Smooth muscle cell (in vitro differentiated cells): ENCODE data around the gene SFI1. TPM values are rescaled to one million over a fixed set of nuclear protein-coding genes. Genes with fewer than 3 reads are reported as not detected.
"Not testable (repeated sequence)": the region's sequence is repeated elsewhere in the genome, so short reads cannot be mapped to it uniquely, and the experiment has no call there.

ENCODE experiments used
- DNase-seq: peaks from one replicate; lab custom pipeline; 2025; ENCODE audit not compliant: unreplicated experiment; lab: John Stamatoyannopoulos, UW
- H2AFZ ChIP-seq: fragments of 200-600 bp; sonication (generic); 2 replicates; pipeline ENCODE4 v1.6.0; 2016; ENCODE audit warnings: antibody characterized with exemption, low read depth, mild to moderate bottlenecking
- H3F3A ChIP-seq: fragments of 200-600 bp; sonication (generic); 2 replicates; pipeline ENCODE4 v1.6.0; 2017; ENCODE audit warnings: antibody characterized with exemption, low read depth
- H3K27ac ChIP-seq: fragments of 200-600 bp; sonication (generic); 2 replicates; pipeline ENCODE4 v1.5.1; 2016; ENCODE audit warnings: low read depth, mild to moderate bottlenecking
- H3K27me3 ChIP-seq: fragments of 200-600 bp; sonication (generic); 2 replicates; pipeline ENCODE4 v1.6.1; 2016; ENCODE audit warnings: low read depth, mild to moderate bottlenecking
- H3K36me3 ChIP-seq: fragments of 200-600 bp; sonication (generic); 2 replicates; pipeline ENCODE4 v1.5.1; 2016; ENCODE audit warnings: low read depth
- H3K4me1 ChIP-seq: fragments of 200-600 bp; sonication (generic); 2 replicates; pipeline ENCODE4 v1.5.1; 2016; ENCODE audit warnings: low read depth
- H3K4me2 ChIP-seq: fragments of 200-600 bp; sonication (generic); 2 replicates; pipeline ENCODE4 v1.6.0; 2016; ENCODE audit warnings: mild to moderate bottlenecking
- H3K4me3 ChIP-seq: fragments of 200-600 bp; sonication (generic); 2 replicates; pipeline ENCODE4 v1.5.1; 2016; ENCODE audit warnings: mild to moderate bottlenecking
- H3K79me2 ChIP-seq: fragments of 200-600 bp; sonication (generic); 2 replicates; pipeline ENCODE4 v1.6.0; 2016; ENCODE audit warnings: low read depth, mild to moderate bottlenecking
- H3K9ac ChIP-seq: fragments of 200-600 bp; sonication (generic); 2 replicates; pipeline ENCODE4 v1.6.0; 2016; ENCODE audit warnings: low read depth
- H3K9me3 ChIP-seq: fragments of 200-600 bp; sonication (generic); replicated peaks from 2 replicates; pipeline ENCODE4 v1.5.1; 2016; ENCODE audit warnings: low read depth
- H4K20me1 ChIP-seq: fragments of 200-600 bp; sonication (generic); 2 replicates; pipeline ENCODE4 v1.6.0; 2016; ENCODE audit warnings: low read depth
- WGBS: methylation state at CpG from one replicate; pipeline ENCODE4 v1.1.7; 2016; ENCODE audit warnings: low lambda C conversion rate; 5-methylcytosine and 5-hydroxymethylcytosine counted together
- polyA plus RNA-seq: library from polyadenylated mRNA; unstranded; fragments of >200 nt; fragmentation: Nextera tagmentation; extraction: Ambion mirVana; gene quantifications from 2 replicates; pipeline ENCODE4 v1.2.1, GENCODE V29; 2016
- total RNA-seq: library from RNA; depleted of rRNA; stranded (reverse); fragments of >200 nt; gene quantifications from 2 replicates; pipeline ENCODE4 v1.2.3, GENCODE V29; 2014
- TF ChIP-seq, protein P1 (sequence below): fragments of 200-600 bp; sonication (generic); IDR thresholded peaks from 2 replicates; pipeline ENCODE4 v1.5.1; 2017; ENCODE audit warnings: borderline replicate concordance, mild to moderate bottlenecking, antibody characterized with exemption; ENCODE audit not compliant: insufficient read depth, poor library complexity, severe bottlenecking

Gene SFI1
- total and polyA plus RNA-seq, 2 experiments from 2014 or later = 8.7 to 26.9 TPM

DNA sequence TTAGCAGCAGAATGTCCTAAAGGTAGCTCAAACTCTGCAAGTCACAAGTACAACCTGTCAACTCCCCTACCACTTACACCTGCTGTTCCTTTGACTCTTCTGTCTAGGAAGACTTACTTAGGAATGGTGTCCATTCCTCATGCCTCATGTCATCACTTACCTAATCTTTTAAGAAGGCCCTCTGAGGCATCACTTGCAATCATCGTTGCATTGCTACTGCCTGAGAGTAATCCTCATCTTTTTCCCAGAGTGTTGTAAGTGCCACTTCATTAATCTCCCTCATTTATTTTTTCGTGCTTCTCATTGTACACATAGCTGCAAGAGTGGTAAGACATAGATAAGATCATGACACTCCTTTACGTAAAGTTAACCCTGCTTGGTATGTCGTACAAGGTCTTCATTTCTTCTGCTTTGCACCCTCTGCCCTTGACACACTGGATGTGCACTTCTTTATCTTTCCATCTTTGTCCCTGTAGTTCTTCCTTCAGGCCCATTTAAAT, 54.6 kb downstream of the SFI1 start:
- H3K9me3 ChIP-seq = no peaks in the 10 kb centered on the region
- no peaks in the 10 kb centered on the region for H3K4me1 ChIP-seq
- no peaks in the 10 kb centered on the region for H3K36me3 ChIP-seq
- no peak overlapping the region for H3K9ac ChIP-seq
- TF ChIP-seq, protein P1, sequence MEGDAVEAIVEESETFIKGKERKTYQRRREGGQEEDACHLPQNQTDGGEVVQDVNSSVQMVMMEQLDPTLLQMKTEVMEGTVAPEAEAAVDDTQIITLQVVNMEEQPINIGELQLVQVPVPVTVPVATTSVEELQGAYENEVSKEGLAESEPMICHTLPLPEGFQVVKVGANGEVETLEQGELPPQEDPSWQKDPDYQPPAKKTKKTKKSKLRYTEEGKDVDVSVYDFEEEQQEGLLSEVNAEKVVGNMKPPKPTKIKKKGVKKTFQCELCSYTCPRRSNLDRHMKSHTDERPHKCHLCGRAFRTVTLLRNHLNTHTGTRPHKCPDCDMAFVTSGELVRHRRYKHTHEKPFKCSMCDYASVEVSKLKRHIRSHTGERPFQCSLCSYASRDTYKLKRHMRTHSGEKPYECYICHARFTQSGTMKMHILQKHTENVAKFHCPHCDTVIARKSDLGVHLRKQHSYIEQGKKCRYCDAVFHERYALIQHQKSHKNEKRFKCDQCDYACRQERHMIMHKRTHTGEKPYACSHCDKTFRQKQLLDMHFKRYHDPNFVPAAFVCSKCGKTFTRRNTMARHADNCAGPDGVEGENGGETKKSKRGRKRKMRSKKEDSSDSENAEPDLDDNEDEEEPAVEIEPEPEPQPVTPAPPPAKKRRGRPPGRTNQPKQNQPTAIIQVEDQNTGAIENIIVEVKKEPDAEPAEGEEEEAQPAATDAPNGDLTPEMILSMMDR = no peak
- H3K4me2 ChIP-seq = no peak overlapping the region
- 69% methylated on average over 4 of the region's 4 CpGs for WGBS
- no peaks in the 10 kb centered on the region for H3K79me2 ChIP-seq
- no peak overlapping the region for H3K4me3 ChIP-seq
- no peak overlapping the region for H3K27ac ChIP-seq
- no peaks in the 10 kb centered on the region for H4K20me1 ChIP-seq
- DNase-seq = no peak
- H3K27me3 ChIP-seq = no peaks in the 10 kb centered on the region
- no peak overlapping the region for H2AFZ ChIP-seq
- H3F3A ChIP-seq = no peaks in the 10 kb centered on the region

DNA sequence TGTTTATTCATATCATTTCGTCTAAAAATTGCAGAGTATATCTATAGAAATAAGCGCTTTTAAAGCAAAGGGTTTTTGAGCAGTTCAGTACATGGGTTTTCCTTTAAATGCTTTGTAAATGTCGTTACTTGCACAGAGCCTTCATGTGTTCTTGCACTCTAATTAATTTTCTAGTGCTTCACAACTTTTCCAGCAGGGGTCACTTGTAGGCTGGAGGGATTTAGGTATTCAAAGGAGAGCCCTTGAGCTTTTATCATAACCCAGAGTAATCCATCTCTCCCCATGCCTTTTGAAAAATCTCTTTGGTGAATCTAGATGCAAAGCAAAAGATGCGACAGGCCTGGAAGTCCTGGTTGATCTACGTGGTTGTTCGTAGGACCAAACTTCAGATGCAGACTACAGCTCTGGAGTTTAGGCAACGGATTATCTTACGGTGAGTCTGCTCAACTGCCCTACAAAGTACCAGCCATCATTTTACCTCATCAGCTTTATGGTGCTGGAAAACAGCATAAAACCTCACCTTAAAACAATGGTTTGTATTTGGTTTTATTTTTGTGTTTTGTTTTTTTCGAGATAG, 60.4 kb downstream of the SFI1 start:
- no peaks in the 10 kb centered on the region for H3K27me3 ChIP-seq
- H2AFZ ChIP-seq = no peak overlapping the region
- H3K9me3 ChIP-seq = no peaks in the 10 kb centered on the region
- no peak overlapping the region for H3K9ac ChIP-seq
- no peaks in the 10 kb centered on the region for H3K79me2 ChIP-seq
- no peaks in the 10 kb centered on the region for H3K36me3 ChIP-seq
- no peaks in the 10 kb centered on the region for H3K4me1 ChIP-seq
- H4K20me1 ChIP-seq = no peaks in the 10 kb centered on the region
- no peak for DNase-seq
- TF ChIP-seq, protein P1 = peak; percentile 53
- no peak overlapping the region for H3K4me2 ChIP-seq
- no peak overlapping the region for H3K27ac ChIP-seq
- no peak overlapping the region for H3K4me3 ChIP-seq
- H3F3A ChIP-seq = no peaks in the 10 kb centered on the region
- 73% methylated on average over 9 of the region's 9 CpGs for WGBS

DNA sequence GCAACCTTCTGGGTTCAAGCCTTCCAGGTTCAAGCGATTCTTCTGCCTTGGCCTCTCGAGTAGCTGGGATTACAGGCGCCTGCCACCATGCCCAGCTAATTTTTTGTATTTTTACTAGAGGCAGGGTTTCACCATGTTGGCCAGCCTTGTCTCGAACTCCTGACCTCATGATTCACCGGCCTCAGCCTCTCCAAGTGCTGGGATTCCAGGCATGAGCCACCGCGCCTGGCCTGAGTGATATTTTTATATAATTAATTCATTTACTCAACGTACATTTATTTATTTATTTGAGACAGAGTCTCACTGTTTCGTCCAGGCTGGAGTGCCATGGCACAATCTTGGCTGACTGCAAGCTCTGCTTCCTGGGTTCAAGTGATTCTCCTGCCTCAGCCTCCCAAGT, 62.2 kb downstream of the SFI1 start:
- not testable (repeated sequence) for H3K4me3 ChIP-seq, H3K9me3 ChIP-seq, H2AFZ ChIP-seq, H3K27me3 ChIP-seq, H3F3A ChIP-seq, H3K4me2 ChIP-seq, H3K27ac ChIP-seq, H3K36me3 ChIP-seq, DNase-seq, H3K4me1 ChIP-seq, H3K79me2 ChIP-seq, H4K20me1 ChIP-seq, H3K9ac ChIP-seq
- WGBS = 96% methylated on average over 9 of the region's 9 CpGs

DNA sequence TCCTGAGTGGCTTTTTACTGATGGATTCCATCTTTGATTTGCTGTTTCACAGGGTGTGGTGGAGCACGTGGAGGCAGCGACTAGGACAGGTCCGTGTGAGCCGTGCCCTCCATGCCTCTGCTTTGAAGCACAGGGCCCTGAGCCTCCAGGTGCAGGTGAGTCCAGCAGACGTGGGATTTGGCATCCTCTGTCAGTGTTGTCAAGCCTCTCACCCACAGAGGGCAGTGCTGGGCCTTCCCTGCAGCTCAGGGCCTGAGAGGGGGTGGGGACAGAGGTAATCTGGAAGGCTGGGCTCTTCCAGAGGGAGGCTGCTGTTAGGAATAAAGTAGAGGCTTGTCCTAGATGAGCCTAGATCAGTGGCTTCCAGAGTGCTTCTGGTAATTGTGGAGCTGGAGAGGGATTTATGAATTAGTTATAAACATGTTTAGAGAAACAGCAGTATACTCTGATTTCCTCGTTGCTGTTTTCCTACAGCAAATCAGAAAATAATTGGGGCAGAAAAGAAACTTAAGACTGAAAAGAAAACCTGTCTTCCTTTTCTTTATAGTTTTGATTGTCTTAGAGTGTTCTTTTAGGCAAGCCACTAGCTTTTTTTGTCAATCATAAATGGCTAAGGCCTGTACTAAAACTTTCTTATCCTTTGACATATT, 65.0 kb downstream of the SFI1 start:
- Histone ChIP-seq H3K9ac (no peak overlapping the region), H3K4me2 (peak overlapping the region; percentile 7), H3K36me3 (no peaks in the 10 kb centered on the region), H3K79me2 (no peaks in the 10 kb centered on the region), H3K27ac (no peak overlapping the region), H3K4me1 (no peaks in the 10 kb centered on the region), H4K20me1 (no peaks in the 10 kb centered on the region), H3F3A (no peaks in the 10 kb centered on the region), H3K27me3 (no peaks in the 10 kb centered on the region), H2AFZ (no peak overlapping the region), H3K9me3 (no peaks in the 10 kb centered on the region), H3K4me3 (no peak overlapping the region)
- peak; percentile 35 for DNase-seq
- TF ChIP-seq, protein P1 = peak; percentile 75
- 23% methylated on average over 6 of the region's 6 CpGs for WGBS
